ENCODE measurements around the gene BMP6. TPM values are rescaled to one million over a fixed set of nuclear protein-coding genes. Genes with fewer than 3 reads are reported as not detected.

Gene BMP6
- total and polyA plus RNA-seq, 2 experiments from 2014 or later, result 0.84 to 2.8 TPM

DNA sequence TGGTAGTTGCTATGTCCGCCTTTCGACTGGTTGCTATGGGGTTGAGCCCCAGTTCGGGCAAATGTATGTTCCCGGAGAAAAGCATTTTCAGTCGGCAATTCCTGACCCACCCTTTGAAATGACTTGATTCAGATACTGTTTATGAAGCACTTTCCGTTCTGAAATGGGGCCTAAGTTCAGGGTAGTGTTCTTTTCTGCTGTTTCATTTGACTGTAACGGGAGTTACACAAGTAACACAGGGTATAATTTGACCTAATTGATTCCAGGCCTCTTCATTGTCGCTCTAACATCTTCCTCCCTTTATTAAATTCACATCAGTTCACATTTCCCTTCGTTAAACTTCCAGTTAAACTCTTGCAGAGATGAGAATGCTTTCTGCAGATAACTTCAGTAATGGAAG lies 85.5 kb downstream of the BMP6 start:
- DNase-seq (ENCODE audit: low spot score) (no peak), ATAC-seq (no peak)
- H3K4me3 ChIP-seq, result no peak overlapping the region
- no peak overlapping the region for H2AFZ ChIP-seq
- Mint-ChIP-seq H3K27ac (no peak overlapping the region), H3K4me3 (no peak overlapping the region), H3K27me3 (ENCODE audit: insufficient read depth, low read depth, poor library complexity) (peaks cover 1% of the 10 kb centered on the region), H3K4me1 (no peaks in the 10 kb centered on the region; the same call in 2 of the 3 replicates), H3K9me3 (no peaks in the 10 kb centered on the region), H3K36me3 (ENCODE audit: low read depth) (no peaks in the 10 kb centered on the region)
- H4K20me1 ChIP-seq (replicated peaks; ENCODE audit: insufficient read depth), result no peaks in the 10 kb centered on the region
- 0 out of 2 replicates have a peak, but pooled peaks cover 6% of the 10 kb centered on the region for H3K9me2 ChIP-seq (ENCODE audit: insufficient read depth)
- TF ChIP-seq, protein P1, sequence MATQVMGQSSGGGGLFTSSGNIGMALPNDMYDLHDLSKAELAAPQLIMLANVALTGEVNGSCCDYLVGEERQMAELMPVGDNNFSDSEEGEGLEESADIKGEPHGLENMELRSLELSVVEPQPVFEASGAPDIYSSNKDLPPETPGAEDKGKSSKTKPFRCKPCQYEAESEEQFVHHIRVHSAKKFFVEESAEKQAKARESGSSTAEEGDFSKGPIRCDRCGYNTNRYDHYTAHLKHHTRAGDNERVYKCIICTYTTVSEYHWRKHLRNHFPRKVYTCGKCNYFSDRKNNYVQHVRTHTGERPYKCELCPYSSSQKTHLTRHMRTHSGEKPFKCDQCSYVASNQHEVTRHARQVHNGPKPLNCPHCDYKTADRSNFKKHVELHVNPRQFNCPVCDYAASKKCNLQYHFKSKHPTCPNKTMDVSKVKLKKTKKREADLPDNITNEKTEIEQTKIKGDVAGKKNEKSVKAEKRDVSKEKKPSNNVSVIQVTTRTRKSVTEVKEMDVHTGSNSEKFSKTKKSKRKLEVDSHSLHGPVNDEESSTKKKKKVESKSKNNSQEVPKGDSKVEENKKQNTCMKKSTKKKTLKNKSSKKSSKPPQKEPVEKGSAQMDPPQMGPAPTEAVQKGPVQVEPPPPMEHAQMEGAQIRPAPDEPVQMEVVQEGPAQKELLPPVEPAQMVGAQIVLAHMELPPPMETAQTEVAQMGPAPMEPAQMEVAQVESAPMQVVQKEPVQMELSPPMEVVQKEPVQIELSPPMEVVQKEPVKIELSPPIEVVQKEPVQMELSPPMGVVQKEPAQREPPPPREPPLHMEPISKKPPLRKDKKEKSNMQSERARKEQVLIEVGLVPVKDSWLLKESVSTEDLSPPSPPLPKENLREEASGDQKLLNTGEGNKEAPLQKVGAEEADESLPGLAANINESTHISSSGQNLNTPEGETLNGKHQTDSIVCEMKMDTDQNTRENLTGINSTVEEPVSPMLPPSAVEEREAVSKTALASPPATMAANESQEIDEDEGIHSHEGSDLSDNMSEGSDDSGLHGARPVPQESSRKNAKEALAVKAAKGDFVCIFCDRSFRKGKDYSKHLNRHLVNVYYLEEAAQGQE (IDR thresholded peaks at IDR 0.05; ENCODE audit: unreplicated experiment), result no peak
- TF ChIP-seq, protein P2, sequence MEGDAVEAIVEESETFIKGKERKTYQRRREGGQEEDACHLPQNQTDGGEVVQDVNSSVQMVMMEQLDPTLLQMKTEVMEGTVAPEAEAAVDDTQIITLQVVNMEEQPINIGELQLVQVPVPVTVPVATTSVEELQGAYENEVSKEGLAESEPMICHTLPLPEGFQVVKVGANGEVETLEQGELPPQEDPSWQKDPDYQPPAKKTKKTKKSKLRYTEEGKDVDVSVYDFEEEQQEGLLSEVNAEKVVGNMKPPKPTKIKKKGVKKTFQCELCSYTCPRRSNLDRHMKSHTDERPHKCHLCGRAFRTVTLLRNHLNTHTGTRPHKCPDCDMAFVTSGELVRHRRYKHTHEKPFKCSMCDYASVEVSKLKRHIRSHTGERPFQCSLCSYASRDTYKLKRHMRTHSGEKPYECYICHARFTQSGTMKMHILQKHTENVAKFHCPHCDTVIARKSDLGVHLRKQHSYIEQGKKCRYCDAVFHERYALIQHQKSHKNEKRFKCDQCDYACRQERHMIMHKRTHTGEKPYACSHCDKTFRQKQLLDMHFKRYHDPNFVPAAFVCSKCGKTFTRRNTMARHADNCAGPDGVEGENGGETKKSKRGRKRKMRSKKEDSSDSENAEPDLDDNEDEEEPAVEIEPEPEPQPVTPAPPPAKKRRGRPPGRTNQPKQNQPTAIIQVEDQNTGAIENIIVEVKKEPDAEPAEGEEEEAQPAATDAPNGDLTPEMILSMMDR (conservative IDR thresholded peaks at IDR 0.05; ENCODE audit: low read depth in 2 of 2), result no peak
- TF ChIP-seq STAT1 (IDR thresholded peaks at IDR 0.05; ENCODE audit: unreplicated experiment), result no peak
- TF ChIP-seq EZH2phosphoT487 (IDR thresholded peaks at IDR 0.05; ENCODE audit: unreplicated experiment), result no peak
- TF ChIP-seq EZH2 (IDR thresholded peaks at IDR 0.05; ENCODE audit: low read depth, unreplicated experiment), result no peak
- TF ChIP-seq POLR2AphosphoS5 (IDR thresholded peaks at IDR 0.05; ENCODE audit: low read depth), result no peak
- TF ChIP-seq ZNF114 (CRISPR knock-in tag; IDR thresholded peaks at IDR 0.05), result no peak
- TF ChIP-seq, protein P3, sequence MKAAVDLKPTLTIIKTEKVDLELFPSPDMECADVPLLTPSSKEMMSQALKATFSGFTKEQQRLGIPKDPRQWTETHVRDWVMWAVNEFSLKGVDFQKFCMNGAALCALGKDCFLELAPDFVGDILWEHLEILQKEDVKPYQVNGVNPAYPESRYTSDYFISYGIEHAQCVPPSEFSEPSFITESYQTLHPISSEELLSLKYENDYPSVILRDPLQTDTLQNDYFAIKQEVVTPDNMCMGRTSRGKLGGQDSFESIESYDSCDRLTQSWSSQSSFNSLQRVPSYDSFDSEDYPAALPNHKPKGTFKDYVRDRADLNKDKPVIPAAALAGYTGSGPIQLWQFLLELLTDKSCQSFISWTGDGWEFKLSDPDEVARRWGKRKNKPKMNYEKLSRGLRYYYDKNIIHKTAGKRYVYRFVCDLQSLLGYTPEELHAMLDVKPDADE (IDR thresholded peaks at IDR 0.05), result no peak
- no peak for TF ChIP-seq ZNF331 (CRISPR knock-in tag; IDR thresholded peaks at IDR 0.05; ENCODE audit: low read depth)
- TF ChIP-seq, protein P4, sequence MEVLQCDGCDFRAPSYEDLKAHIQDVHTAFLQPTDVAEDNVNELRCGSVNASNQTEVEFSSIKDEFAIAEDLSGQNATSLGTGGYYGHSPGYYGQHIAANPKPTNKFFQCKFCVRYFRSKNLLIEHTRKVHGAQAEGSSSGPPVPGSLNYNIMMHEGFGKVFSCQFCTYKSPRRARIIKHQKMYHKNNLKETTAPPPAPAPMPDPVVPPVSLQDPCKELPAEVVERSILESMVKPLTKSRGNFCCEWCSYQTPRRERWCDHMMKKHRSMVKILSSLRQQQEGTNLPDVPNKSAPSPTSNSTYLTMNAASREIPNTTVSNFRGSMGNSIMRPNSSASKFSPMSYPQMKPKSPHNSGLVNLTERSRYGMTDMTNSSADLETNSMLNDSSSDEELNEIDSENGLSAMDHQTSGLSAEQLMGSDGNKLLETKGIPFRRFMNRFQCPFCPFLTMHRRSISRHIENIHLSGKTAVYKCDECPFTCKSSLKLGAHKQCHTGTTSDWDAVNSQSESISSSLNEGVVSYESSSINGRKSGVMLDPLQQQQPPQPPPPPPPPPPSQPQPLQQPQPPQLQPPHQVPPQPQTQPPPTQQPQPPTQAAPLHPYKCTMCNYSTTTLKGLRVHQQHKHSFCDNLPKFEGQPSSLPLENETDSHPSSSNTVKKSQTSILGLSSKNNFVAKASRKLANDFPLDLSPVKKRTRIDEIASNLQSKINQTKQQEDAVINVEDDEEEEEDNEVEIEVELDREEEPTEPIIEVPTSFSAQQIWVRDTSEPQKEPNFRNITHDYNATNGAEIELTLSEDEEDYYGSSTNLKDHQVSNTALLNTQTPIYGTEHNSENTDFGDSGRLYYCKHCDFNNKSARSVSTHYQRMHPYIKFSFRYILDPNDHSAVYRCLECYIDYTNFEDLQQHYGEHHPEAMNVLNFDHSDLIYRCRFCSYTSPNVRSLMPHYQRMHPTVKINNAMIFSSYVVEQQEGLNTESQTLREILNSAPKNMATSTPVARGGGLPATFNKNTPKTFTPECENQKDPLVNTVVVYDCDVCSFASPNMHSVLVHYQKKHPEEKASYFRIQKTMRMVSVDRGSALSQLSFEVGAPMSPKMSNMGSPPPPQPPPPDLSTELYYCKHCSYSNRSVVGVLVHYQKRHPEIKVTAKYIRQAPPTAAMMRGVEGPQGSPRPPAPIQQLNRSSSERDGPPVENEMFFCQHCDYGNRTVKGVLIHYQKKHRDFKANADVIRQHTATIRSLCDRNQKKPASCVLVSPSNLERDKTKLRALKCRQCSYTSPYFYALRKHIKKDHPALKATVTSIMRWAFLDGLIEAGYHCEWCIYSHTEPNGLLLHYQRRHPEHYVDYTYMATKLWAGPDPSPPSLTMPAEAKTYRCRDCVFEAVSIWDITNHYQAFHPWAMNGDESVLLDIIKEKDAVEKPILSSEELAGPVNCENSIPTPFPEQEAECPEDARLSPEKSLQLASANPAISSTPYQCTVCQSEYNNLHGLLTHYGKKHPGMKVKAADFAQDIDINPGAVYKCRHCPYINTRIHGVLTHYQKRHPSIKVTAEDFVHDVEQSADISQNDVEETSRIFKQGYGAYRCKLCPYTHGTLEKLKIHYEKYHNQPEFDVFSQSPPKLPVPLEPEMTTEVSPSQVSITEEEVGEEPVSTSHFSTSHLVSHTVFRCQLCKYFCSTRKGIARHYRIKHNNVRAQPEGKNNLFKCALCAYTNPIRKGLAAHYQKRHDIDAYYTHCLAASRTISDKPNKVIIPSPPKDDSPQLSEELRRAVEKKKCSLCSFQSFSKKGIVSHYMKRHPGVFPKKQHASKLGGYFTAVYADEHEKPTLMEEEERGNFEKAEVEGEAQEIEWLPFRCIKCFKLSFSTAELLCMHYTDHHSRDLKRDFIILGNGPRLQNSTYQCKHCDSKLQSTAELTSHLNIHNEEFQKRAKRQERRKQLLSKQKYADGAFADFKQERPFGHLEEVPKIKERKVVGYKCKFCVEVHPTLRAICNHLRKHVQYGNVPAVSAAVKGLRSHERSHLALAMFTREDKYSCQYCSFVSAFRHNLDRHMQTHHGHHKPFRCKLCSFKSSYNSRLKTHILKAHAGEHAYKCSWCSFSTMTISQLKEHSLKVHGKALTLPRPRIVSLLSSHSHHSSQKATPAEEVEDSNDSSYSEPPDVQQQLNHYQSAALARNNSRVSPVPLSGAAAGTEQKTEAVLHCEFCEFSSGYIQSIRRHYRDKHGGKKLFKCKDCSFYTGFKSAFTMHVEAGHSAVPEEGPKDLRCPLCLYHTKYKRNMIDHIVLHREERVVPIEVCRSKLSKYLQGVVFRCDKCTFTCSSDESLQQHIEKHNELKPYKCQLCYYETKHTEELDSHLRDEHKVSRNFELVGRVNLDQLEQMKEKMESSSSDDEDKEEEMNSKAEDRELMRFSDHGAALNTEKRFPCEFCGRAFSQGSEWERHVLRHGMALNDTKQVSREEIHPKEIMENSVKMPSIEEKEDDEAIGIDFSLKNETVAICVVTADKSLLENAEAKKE (CRISPR knock-in tag; IDR thresholded peaks at IDR 0.05), result no peak
- no peak for TF ChIP-seq CREB1 (CRISPR knock-in tag; IDR thresholded peaks at IDR 0.05; ENCODE audit: low read depth)
- no peak for TF ChIP-seq NANOG (IDR thresholded peaks at IDR 0.05; ENCODE audit: borderline replicate concordance)
- TF ChIP-seq JUNB (IDR thresholded peaks at IDR 0.05; ENCODE audit: unreplicated experiment), result no peak
- no peaks in the 10 kb centered on the region for H3K79me2 ChIP-seq (replicated peaks; ENCODE audit: insufficient read depth)
- H3F3A ChIP-seq (replicated peaks; ENCODE audit: low read depth), result no peaks in the 10 kb centered on the region
- H3K36me3 ChIP-seq (ENCODE audit: insufficient read depth), result no peaks in the 10 kb centered on the region; the same call in 1 of the 2 replicates
- H3K4me2 ChIP-seq, result no peak overlapping the region
- no peaks in the 10 kb centered on the region for H3K4me1 ChIP-seq (ENCODE audit: insufficient read depth)
- H3K27me3 ChIP-seq (ENCODE audit: insufficient read depth), result no peaks in the 10 kb centered on the region
- H3K27ac ChIP-seq (ENCODE audit: low read depth), result no peak overlapping the region
